ENCODE measurements around the gene GMPPA. TPM values are rescaled to one million over a fixed set of nuclear protein-coding genes. Genes with fewer than 3 reads are reported as not detected.

GMPPA gene
- total RNA-seq, 4 donors from 2014 or later, result 22.6 to 37.8 (median 29.4) TPM

DNA sequence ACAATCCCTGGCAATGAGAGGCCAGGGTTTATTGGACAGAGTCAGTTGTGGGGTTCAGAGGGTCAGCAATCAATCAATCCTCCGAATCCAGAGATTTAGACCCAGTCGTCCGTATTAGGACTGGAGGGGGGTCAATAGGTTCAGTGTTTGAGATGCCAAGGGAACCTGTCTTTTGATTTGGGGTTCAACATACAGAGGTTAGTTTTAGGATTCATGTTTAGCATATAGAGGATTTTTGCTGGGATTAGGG is 292 bp downstream of the GMPPA start:
- TF ChIP-seq, protein P1, sequence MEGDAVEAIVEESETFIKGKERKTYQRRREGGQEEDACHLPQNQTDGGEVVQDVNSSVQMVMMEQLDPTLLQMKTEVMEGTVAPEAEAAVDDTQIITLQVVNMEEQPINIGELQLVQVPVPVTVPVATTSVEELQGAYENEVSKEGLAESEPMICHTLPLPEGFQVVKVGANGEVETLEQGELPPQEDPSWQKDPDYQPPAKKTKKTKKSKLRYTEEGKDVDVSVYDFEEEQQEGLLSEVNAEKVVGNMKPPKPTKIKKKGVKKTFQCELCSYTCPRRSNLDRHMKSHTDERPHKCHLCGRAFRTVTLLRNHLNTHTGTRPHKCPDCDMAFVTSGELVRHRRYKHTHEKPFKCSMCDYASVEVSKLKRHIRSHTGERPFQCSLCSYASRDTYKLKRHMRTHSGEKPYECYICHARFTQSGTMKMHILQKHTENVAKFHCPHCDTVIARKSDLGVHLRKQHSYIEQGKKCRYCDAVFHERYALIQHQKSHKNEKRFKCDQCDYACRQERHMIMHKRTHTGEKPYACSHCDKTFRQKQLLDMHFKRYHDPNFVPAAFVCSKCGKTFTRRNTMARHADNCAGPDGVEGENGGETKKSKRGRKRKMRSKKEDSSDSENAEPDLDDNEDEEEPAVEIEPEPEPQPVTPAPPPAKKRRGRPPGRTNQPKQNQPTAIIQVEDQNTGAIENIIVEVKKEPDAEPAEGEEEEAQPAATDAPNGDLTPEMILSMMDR (IDR thresholded peaks at IDR 0.05), result no peak
- ATAC-seq (ENCODE audit: low FRiP score) (no peak), DNase-seq (ENCODE audit: low spot score) (no peak)

DNA sequence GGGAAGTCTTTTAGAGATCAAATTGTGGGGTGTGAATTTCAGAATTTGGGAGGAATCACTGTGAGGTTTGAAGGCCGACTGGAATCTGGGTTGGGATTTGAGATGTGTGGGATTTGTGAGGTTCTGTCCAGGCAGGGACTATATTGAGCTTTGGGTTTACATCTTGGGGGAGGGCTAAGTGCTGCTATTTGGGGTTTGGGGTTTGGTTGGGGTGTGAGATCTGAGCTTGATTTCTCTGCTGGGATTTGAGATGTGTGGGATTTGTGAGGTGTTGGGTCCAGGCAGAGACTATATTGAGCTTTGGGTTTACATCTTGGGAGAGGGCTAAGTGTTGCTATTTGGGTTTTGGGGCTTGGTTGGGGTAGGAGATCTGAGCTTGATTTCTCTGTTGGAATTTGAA is 864 bp downstream of the GMPPA start:
- no peak for DNase-seq (ENCODE audit: low spot score)
- ATAC-seq (ENCODE audit: low FRiP score), result no peak
- TF ChIP-seq, protein P1 (IDR thresholded peaks at IDR 0.05), result no peak

DNA sequence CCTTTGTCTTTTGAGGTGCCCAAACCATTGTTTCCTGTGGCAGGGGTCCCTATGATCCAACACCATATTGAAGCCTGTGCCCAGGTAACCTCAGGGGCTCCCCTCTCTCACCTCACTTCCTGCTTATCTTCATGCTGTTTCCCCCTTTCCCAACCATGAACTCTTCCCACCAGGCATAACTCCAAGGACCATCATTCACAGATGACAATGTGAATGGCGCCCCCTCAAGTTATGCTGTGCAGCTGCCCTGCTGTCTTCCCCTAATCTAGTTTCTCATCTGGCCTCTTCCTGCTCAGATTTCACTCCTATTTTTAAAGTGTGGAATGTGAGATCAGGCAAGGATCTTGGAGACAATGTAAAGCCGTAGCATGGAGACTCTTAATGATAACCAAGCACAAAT is 1.4 kb downstream of the GMPPA start:
- TF ChIP-seq, protein P1 (IDR thresholded peaks at IDR 0.05), result no peak
- no peak for ATAC-seq (ENCODE audit: low FRiP score)

DNA sequence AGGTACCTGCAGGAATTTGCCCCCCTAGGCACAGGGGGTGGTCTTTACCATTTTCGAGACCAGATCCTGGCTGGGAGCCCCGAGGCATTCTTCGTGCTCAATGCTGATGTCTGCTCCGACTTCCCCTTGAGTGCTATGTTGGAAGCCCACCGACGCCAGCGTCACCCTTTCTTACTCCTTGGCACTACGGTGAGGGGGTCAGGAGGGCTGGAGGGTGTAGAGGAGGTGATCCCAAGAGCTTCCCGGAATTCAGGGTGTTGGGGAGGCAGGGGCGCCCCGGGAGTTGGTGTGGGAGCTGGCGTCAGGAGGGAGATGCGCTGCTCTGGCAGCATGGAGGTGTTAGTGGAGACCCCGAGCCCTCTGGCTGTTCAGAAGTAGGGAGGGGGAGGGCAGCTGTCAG is 3.2 kb downstream of the GMPPA start:
- no peak for DNase-seq (ENCODE audit: low spot score)
- TF ChIP-seq, protein P1 (IDR thresholded peaks at IDR 0.05), result no peak
- no peak for ATAC-seq (ENCODE audit: low FRiP score)

More for the DNA sequence above, 1.4 kb downstream of the GMPPA start:
- no peak for DNase-seq (ENCODE audit: low spot score)

DNA sequence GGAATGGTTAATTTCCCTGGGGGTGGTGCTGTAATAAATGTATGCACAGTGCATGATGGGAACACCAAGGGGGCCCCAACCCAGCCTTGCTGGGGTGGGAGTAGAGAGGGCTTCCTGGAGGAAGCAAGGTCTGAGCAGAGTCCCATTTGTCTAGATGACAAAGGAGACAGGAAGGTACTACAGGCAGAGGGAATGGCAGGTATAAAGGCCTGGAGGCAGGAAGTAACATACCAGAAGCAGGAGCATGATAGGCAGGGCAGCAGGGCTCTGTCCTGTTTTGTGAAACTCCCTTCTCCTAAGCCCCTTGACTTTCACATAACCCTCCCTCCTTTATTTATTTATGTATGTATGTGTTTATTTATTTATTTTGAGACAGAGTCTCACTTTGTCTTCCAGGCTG is 3.9 kb downstream of the GMPPA start:
- TF ChIP-seq, protein P1 (IDR thresholded peaks at IDR 0.05), result no peak
- ATAC-seq (ENCODE audit: low FRiP score) (no peak), DNase-seq (ENCODE audit: low spot score) (no peak)

DNA sequence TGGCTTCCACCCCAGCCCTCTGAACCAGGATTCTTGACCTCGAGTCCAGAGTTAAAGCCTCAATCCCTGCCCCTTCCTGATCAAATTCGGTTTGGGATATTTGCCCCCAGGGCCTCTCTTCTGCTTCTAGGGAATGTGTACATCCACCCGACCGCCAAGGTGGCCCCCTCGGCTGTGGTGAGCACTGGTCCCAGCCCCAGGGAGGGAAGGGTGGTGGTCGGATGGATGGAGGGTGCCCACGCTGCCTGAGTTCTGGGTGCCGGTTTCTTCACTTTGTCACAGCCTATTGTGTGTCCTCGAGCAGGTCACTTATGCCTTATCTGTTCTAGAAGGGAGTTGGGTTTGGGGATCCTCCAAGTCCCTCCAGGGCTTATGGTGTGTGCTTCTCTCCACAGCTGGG is 6.9 kb downstream of the GMPPA start:
- ATAC-seq (ENCODE audit: low FRiP score) (no peak), DNase-seq (ENCODE audit: low spot score) (no peak)
- TF ChIP-seq, protein P1 (IDR thresholded peaks at IDR 0.05), result no peak

DNA sequence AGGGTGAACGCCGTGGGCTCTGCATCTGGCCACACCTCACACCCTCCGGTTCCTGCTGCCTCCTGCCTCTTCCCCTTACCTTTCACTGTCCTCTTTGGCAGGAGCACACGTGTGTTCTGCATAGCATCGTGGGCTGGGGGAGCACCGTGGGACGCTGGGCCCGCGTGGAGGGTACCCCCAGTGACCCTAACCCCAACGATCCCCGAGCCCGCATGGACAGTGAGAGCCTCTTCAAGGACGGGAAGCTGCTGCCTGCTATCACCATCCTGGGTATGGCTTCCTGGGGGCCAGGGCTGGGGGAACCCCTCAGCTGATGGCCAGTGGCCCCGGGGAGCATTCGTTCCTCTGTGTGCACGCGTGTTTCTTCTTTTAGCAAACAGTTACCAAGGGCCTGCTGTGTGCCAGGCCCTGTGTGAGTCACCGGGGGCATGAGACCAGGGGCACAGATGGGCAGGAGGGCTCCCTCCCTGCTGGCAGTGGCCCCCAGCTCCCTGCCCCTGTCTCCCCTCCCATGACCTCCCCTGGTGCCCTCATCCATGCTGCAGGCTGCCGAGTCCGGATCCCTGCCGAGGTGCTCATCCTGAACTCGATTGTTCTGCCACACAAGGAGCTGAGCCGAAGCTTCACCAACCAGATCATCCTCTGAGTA is 7.6 kb downstream of the GMPPA start:
- DNase-seq (ENCODE audit: low spot score) (no peak), ATAC-seq (ENCODE audit: low FRiP score) (no peak)
- TF ChIP-seq, protein P1 (IDR thresholded peaks at IDR 0.05), result no peak

Measured in omental fat pad (tissue), 4 donors.